Neuronal stem cell (in vitro differentiated cells): ENCODE measurements around the gene CASTOR1.

Experiments
- DNase-seq: peaks from one replicate; pipeline ENCODE4 v3.0.0-alpha.2; 2013; ENCODE audit warnings: low spot score
- H2AFZ ChIP-seq: one replicate; pipeline ENCODE4 v1.6.1; 2013; ENCODE audit warnings: mild to moderate bottlenecking, low read length, inconsistent platforms
- H2AK5ac ChIP-seq: 2 replicates; pipeline ENCODE4 v1.6.1; 2013; ENCODE audit warnings: low read depth, mild to moderate bottlenecking, inconsistent platforms, low read length, moderate library complexity, mixed read lengths
- H2BK120ac ChIP-seq: 2 replicates; pipeline ENCODE4 v1.6.1; 2013; ENCODE audit warnings: low read depth, mild to moderate bottlenecking, inconsistent platforms, low read length, moderate library complexity, mixed read lengths
- H2BK12ac ChIP-seq: one replicate; pipeline ENCODE4 v1.6.1; 2013; ENCODE audit warnings: low read length, inconsistent platforms
- H2BK15ac ChIP-seq: 2 replicates; pipeline ENCODE4 v1.6.1; 2013; ENCODE audit warnings: mild to moderate bottlenecking, low read length, inconsistent platforms, mixed read lengths
- H2BK5ac ChIP-seq: one replicate; pipeline ENCODE4 v1.6.1; 2013; ENCODE audit warnings: inconsistent platforms, mild to moderate bottlenecking, low read length, moderate library complexity
- H3K14ac ChIP-seq: one replicate; pipeline ENCODE4 v1.6.1; 2013; ENCODE audit warnings: low read length, inconsistent platforms
- H3K18ac ChIP-seq: 2 replicates; pipeline ENCODE4 v1.6.1; 2013; ENCODE audit warnings: low read length, inconsistent platforms
- H3K23ac ChIP-seq: 2 replicates; pipeline ENCODE4 v1.6.1; 2013; ENCODE audit warnings: low read depth, mild to moderate bottlenecking, mixed read lengths, low read length, inconsistent platforms; ENCODE audit not compliant: poor library complexity
- H3K27ac ChIP-seq: replicated peaks from 3 replicates; pipeline ENCODE4 v1.5.1; 2013; ENCODE audit warnings: low read length, inconsistent platforms
- H3K27me3 ChIP-seq, 3 experiments: 2 replicates each; pipeline ENCODE4 v1.6.1; 2013; ENCODE audit warnings: low read length in 3 of 3, mild to moderate bottlenecking in 2 of 3, inconsistent platforms in 1 of 3, low read depth in 1 of 3, mixed read lengths in 1 of 3, moderate library complexity in 1 of 3; ENCODE audit not compliant: control insufficient read depth in 3 of 3, insufficient read depth in 3 of 3
- H3K36me3 ChIP-seq, 2 donors: replicated peaks in 1 of 2; 2 replicates each; pipeline ENCODE4 v1.6.1; 2013; ENCODE audit warnings: low read length in 2 of 2; ENCODE audit not compliant: control insufficient read depth in 2 of 2, insufficient read depth in 2 of 2
- H3K4ac ChIP-seq: 2 replicates; pipeline ENCODE4 v1.6.1; 2013; ENCODE audit warnings: inconsistent platforms, mild to moderate bottlenecking, low read length, moderate library complexity
- H3K4me1 ChIP-seq, 2 donors: 1 replicate in 1 of 2; 2 replicates in 1 of 2; pipeline ENCODE4 v1.6.1; 2013; ENCODE audit warnings: low read length in 2 of 2, low read depth in 1 of 2; ENCODE audit not compliant: control insufficient read depth in 2 of 2, insufficient read depth in 1 of 2
- H3K4me2 ChIP-seq: one replicate; pipeline ENCODE4 v1.6.1; 2013; ENCODE audit warnings: mild to moderate bottlenecking, low read length, inconsistent platforms; ENCODE audit not compliant: insufficient read depth, poor library complexity, severe bottlenecking
- H3K4me3 ChIP-seq, 2 donors: 2 replicates each; pipeline ENCODE4 v1.5.1; 2013; ENCODE audit warnings: low read length in 2 of 2, mild to moderate bottlenecking in 2 of 2, inconsistent platforms in 1 of 2, moderate library complexity in 1 of 2
- H3K79me1 ChIP-seq: one replicate; pipeline ENCODE4 v1.6.1; 2013; ENCODE audit warnings: low read depth, mild to moderate bottlenecking, inconsistent platforms, low read length, moderate library complexity
- H3K9ac ChIP-seq: one replicate; pipeline ENCODE4 v1.6.1; 2013; ENCODE audit warnings: mild to moderate bottlenecking, low read depth, low read length, inconsistent platforms; ENCODE audit not compliant: poor library complexity
- H3K9me3 ChIP-seq, 2 donors: replicated peaks in 1 of 2; 2 replicates each; pipeline versions ENCODE3 to v1.6.1; 2013; ENCODE audit warnings: low read length in 2 of 2, mild to moderate bottlenecking in 2 of 2, inconsistent platforms in 1 of 2, low read depth in 1 of 2, mixed read lengths in 1 of 2, moderate library complexity in 1 of 2; ENCODE audit not compliant: control insufficient read depth in 2 of 2, insufficient read depth in 1 of 2
- H4K8ac ChIP-seq: one replicate; pipeline ENCODE4 v1.6.1; 2013; ENCODE audit warnings: low read depth, mild to moderate bottlenecking, inconsistent platforms, low read length, moderate library complexity
- H4K91ac ChIP-seq: one replicate; pipeline ENCODE4 v1.6.1; 2013; ENCODE audit warnings: low read length, low read depth, mild to moderate bottlenecking, inconsistent platforms; ENCODE audit not compliant: poor library complexity
- WGBS, 2 donors: extraction: QIAGEN DNeasy Blood & Tissue Kit; methylation state at CpG; one replicate each; pipeline ENCODE4 v1.1.7; 2013; ENCODE audit warnings: missing lambda C conversion rate in 2 of 2, mixed read lengths in 1 of 2; ENCODE audit not compliant: insufficient read length in 2 of 2, insufficient replicate concordance in 1 of 2; ENCODE audit errors: extremely low coverage in 2 of 2; 5-methylcytosine and 5-hydroxymethylcytosine counted together

Gene CASTOR1

GRCh38 chr22:30326706-30327362 lies 37.5 kb upstream of the CASTOR1 start, which contains the start of gene TBC1D10A:
Gene TBC1D10A (minus strand): TSS chr22:30326941. CDS start chr22:30326881, 60 bp downstream.
- no peak within 1 kb of the TSS for H2BK12ac ChIP-seq
- no peak within 1 kb of the TSS for H2BK15ac ChIP-seq
- peak within 1 kb of the TSS; percentile 72 for H2BK5ac ChIP-seq
- no peak within 1 kb of the TSS for H3K27ac ChIP-seq
- DNase-seq, result peak; percentile 89
- no peak within 1 kb of the TSS for H2BK120ac ChIP-seq
- H3K9me3 ChIP-seq, result no peaks in the 10 kb centered on the region
- H4K8ac ChIP-seq, result no peak within 1 kb of the TSS
- no peak within 1 kb of the TSS for H3K4ac ChIP-seq
- H3K4me1 ChIP-seq, result peaks cover 9 to 14% of the 10 kb centered on the region in 2 donors
- peak within 1 kb of the TSS; percentile 89 for H3K9ac ChIP-seq
- no peak within 1 kb of the TSS for H4K91ac ChIP-seq
- peak within 1 kb of the TSS; percentile 70 for H3K23ac ChIP-seq
- no CpG with 5 or more reads among the region's 69 CpGs for WGBS, 2 donors
- no peak within 1 kb of the TSS for H2AK5ac ChIP-seq
- peak within 1 kb of the TSS; percentile 91 for H3K18ac ChIP-seq
- H3K27me3 ChIP-seq, result no peaks in the 10 kb centered on the region
- peaks cover 4 to 22% of the 10 kb centered on the region in 2 donors for H3K36me3 ChIP-seq
- peak within 1 kb of the TSS; percentile 77 for H3K4me2 ChIP-seq
- H3K14ac ChIP-seq, result no peak within 1 kb of the TSS
- peak within 1 kb of the TSS; percentile 91 to 97 for H3K4me3 ChIP-seq
- no peaks in the 10 kb centered on the region for H3K79me1 ChIP-seq
- H2AFZ ChIP-seq, result peak within 1 kb of the TSS; percentile 100

GRCh38 chr22:30326255-30326705 lies 37.0 kb upstream of the CASTOR1 start:
- Histone ChIP-seq H3K14ac (no peak overlapping the region), H4K8ac (no peak overlapping the region), H3K4me1 (peaks cover 9 to 14% of the 10 kb centered on the region in 2 donors), H3K4me3 (peak overlapping the region; percentile 91 to 97), H3K36me3 (peaks cover 3 to 18% of the 10 kb centered on the region in 2 donors), H3K4ac (no peak overlapping the region), H3K27ac (no peak overlapping the region), H4K91ac (no peak overlapping the region), H3K4me2 (peak overlapping the region; percentile 77), H3K79me1 (no peaks in the 10 kb centered on the region), H3K9me3 (no peaks in the 10 kb centered on the region), H3K23ac (peak overlapping the region; percentile 70), H3K27me3 (no peaks in the 10 kb centered on the region), H2AFZ (peak overlapping the region; percentile 100), H3K9ac (peak overlapping the region; percentile 89), H2BK12ac (no peak overlapping the region), H2BK120ac (no peak overlapping the region), H2AK5ac (no peak overlapping the region), H2BK5ac (peak overlapping the region; percentile 72), H3K18ac (peak overlapping the region; percentile 91), H2BK15ac (no peak overlapping the region)
- no CpG with 5 or more reads among the region's 34 CpGs for WGBS, 2 donors
- no peak for DNase-seq

GRCh38 chr22:30325724-30326254 lies 36.5 kb upstream of the CASTOR1 start:
- no peak overlapping the region for H2BK12ac ChIP-seq
- H3K27me3 ChIP-seq, result no peaks in the 10 kb centered on the region
- no peak for DNase-seq
- H2AFZ ChIP-seq, result peak overlapping the region; percentile 100
- no peak overlapping the region for H2AK5ac ChIP-seq
- H3K18ac ChIP-seq, result peak overlapping the region; percentile 80
- H2BK15ac ChIP-seq, result no peak overlapping the region
- H3K23ac ChIP-seq, result peak overlapping the region; percentile 44
- no peak overlapping the region for H4K8ac ChIP-seq
- no peak overlapping the region for H3K4ac ChIP-seq
- no peaks in the 10 kb centered on the region for H3K79me1 ChIP-seq
- peaks cover 9 to 14% of the 10 kb centered on the region in 2 donors for H3K4me1 ChIP-seq
- peak overlapping the region; percentile 77 for H3K4me2 ChIP-seq
- no peak overlapping the region for H2BK120ac ChIP-seq
- no peaks in the 10 kb centered on the region for H3K9me3 ChIP-seq
- no CpG with 5 or more reads among the region's 14 CpGs for WGBS, 2 donors
- H3K9ac ChIP-seq, result peak overlapping the region; percentile 89
- H3K4me3 ChIP-seq, result peak overlapping the region; percentile 91 to 97
- peaks cover 2 to 13% of the 10 kb centered on the region in 2 donors for H3K36me3 ChIP-seq
- no peak overlapping the region for H3K27ac ChIP-seq
- no peak overlapping the region for H3K14ac ChIP-seq
- H4K91ac ChIP-seq, result no peak overlapping the region
- H2BK5ac ChIP-seq, result peak overlapping the region; percentile 58

- H3K14ac ChIP-seq, result no peak overlapping the region
- no peak overlapping the region for H3K23ac ChIP-seq
- no peak overlapping the region for H3K4me2 ChIP-seq
- H2BK5ac ChIP-seq, result peak overlapping the region; percentile 58
- no peaks in the 10 kb centered on the region for H3K27me3 ChIP-seq
- DNase-seq, result no peak
- peaks cover 9 to 14% of the 10 kb centered on the region in 2 donors for H3K4me1 ChIP-seq
- no peak overlapping the region for H2BK15ac ChIP-seq
- H4K91ac ChIP-seq, result no peak overlapping the region
- no peak overlapping the region for H3K4ac ChIP-seq
- no peak overlapping the region for H3K9ac ChIP-seq
- no peak overlapping the region for H2AFZ ChIP-seq
- H3K27ac ChIP-seq, result no peak overlapping the region
- H2AK5ac ChIP-seq, result no peak overlapping the region
- peaks cover 0 to 8% of the 10 kb centered on the region in 2 donors for H3K36me3 ChIP-seq
- H3K79me1 ChIP-seq, result no peaks in the 10 kb centered on the region
- whole genome bisulfite sequencing, 2 donors, result no CpG with 5 or more reads among the region's 5 CpGs
- no peak overlapping the region for H3K18ac ChIP-seq
- peak overlapping the region; percentile 30 to 91 for H3K4me3 ChIP-seq
- H2BK120ac ChIP-seq, result no peak overlapping the region
- no peak overlapping the region for H4K8ac ChIP-seq
- H2BK12ac ChIP-seq, result no peak overlapping the region
- H3K9me3 ChIP-seq, result no peaks in the 10 kb centered on the region
Measured at GRCh38 chr22:30325065-30325720, 35.9 kb upstream of the CASTOR1 start.
